Measurements from ENCODE around the gene CASP4. TPM values are rescaled to one million over a fixed set of nuclear protein-coding genes. Genes with fewer than 3 reads are reported as not detected.
A peak's percentile ranks its signal among the peaks of the same experiment; 100 is the strongest.

CASP4 gene
- total and polyA plus RNA-seq, 9 donors: 21.3 to 47.6 (median 26.1) TPM

DNA sequence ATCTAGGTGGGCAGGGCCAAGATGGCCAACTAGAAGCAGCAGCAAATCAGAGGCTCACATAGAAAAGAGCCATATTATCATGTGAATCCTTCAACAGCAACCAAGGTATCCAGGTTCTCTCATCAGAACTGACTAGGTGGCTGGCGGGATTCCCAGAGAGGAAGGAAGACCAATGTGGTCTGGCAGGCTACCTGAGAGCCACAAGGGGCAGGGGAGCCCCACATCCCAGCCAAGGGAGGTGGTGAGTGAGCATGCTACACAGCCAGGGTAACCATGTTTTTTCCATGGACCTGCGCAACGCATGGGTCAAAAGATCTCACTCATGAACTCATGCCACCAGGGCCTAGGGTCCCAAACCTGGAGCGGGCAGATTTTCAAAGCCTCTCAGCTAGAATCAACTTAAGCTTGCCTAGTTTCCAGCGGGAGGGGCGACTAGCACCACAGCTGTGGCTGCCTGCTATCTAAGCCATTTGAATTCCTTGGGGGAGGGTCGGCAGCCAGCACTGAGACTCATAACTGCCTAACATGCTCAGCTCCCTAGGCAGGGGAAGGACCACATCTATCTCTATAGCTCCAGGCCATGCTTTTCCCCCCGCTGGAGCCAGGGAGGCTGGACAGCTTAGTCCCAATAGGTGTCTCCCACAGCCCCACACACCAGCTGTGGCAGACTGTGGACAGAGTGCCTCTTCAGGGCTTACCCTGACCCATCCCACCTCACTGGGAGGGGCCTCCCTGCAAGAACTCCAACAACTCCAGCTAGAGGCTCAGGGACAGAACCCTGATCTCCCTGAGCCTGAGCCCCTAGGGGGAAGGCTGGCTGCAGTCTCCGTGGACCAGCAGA lies 41.4 kb downstream of the CASP4 start:
- peak; percentile 21 for DNase-seq
- Histone ChIP-seq H3K27ac (ENCODE audit: low read length) (no peak overlapping the region), H3K36me3 (ENCODE audit: control insufficient read depth, insufficient read depth, low read length) (no peaks in the 10 kb centered on the region), H3K27me3 (ENCODE audit: control insufficient read depth, insufficient read depth, low read length) (no peaks in the 10 kb centered on the region), H3K4me1 (ENCODE audit: control insufficient read depth, insufficient read depth, low read length) (no peaks in the 10 kb centered on the region), H3K9me3 (replicated peaks; ENCODE audit: control insufficient read depth, low read depth, low read length) (peaks cover 4% of the 10 kb centered on the region), H3K4me3 (ENCODE audit: low read length) (no peak overlapping the region)
- 76% methylated on average over 9 of the region's 9 CpGs for WGBS (ENCODE audit: insufficient coverage)

- Histone ChIP-seq H3K4me3 (ENCODE audit: low read length) (no peak overlapping the region), H3K27ac (ENCODE audit: low read length) (no peak overlapping the region), H3K36me3 (ENCODE audit: control insufficient read depth, insufficient read depth, low read length) (no peaks in the 10 kb centered on the region), H3K9me3 (replicated peaks; ENCODE audit: control insufficient read depth, low read depth, low read length) (peaks cover 4% of the 10 kb centered on the region), H3K27me3 (ENCODE audit: control insufficient read depth, insufficient read depth, low read length) (no peaks in the 10 kb centered on the region), H3K4me1 (ENCODE audit: control insufficient read depth, insufficient read depth, low read length) (no peaks in the 10 kb centered on the region)
- 91% methylated on average over 6 of the region's 6 CpGs for WGBS (ENCODE audit: insufficient coverage)
- no peak for DNase-seq
These were observed 42.5 kb downstream of the CASP4 start for GRCh38 chr11:104925850-104926249.

DNA sequence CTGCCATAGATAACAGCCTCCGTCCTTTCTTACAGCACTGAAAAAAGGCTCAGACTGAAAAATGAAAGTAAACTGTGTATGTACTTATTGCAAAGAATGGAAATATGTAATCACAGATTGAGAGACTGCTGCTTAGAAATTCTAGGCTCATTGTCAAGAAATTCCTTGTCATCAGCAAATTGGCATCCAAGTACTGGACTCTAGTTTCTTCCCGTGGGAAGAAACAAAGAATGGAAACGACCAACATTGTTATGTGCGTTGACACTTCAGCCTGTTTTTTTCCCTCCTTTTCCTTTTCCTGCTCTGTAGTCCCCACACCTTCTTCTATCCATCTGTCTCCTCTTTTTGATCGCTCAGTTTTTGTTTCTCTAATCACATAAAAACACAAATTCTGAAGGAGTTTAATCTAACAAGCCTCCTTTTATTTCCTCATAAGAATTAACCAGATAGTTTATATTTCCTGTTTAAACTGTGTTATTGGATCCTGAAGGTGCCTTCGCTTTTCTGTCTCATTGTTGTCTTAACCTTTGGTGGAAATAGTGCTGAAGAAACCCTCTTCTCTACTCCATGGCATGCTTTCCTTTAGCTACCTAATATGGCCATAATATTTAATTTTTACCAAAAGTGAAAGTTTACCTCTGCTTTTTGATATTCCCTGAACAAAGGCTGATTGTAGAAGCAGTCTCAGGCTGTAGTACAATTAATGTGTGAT lies 50.1 kb downstream of the CASP4 start:
- DNase-seq: peak; percentile 94

GRCh38 chr11:104917271-104918112 lies 50.9 kb downstream of the CASP4 start:
- DNase-seq: peak; percentile 52

More for the DNA sequence above, 50.1 kb downstream of the CASP4 start:
- H3K9me3 ChIP-seq (replicated peaks; ENCODE audit: control insufficient read depth, low read depth, low read length): no peaks in the 10 kb centered on the region
- H3K27ac ChIP-seq (ENCODE audit: low read length): peak overlapping the region; percentile 95
- WGBS (ENCODE audit: insufficient coverage): 0% methylated on average over 2 of the region's 6 CpGs
- H3K36me3 ChIP-seq (ENCODE audit: control insufficient read depth, insufficient read depth, low read length): no peaks in the 10 kb centered on the region
- peaks cover 2% of the 10 kb centered on the region for H3K4me1 ChIP-seq (ENCODE audit: control insufficient read depth, insufficient read depth, low read length)
- no peaks in the 10 kb centered on the region for H3K27me3 ChIP-seq (ENCODE audit: control insufficient read depth, insufficient read depth, low read length)
- H3K4me3 ChIP-seq (ENCODE audit: low read length): peak overlapping the region; percentile 54

GRCh38 chr11:104916442-104916841 lies 51.9 kb downstream of the CASP4 start:
- DNase-seq: peak; percentile 59
- no peaks in the 10 kb centered on the region for H3K9me3 ChIP-seq (replicated peaks; ENCODE audit: control insufficient read depth, low read depth, low read length)
- peak overlapping the region; percentile 56 for H3K27ac ChIP-seq (ENCODE audit: low read length)
- peak overlapping the region; percentile 9 for H3K4me3 ChIP-seq (ENCODE audit: low read length)
- peaks cover 2% of the 10 kb centered on the region for H3K4me1 ChIP-seq (ENCODE audit: control insufficient read depth, insufficient read depth, low read length)
- no peaks in the 10 kb centered on the region for H3K27me3 ChIP-seq (ENCODE audit: control insufficient read depth, insufficient read depth, low read length)
- H3K36me3 ChIP-seq (ENCODE audit: control insufficient read depth, insufficient read depth, low read length): no peaks in the 10 kb centered on the region

More at GRCh38 chr11:104917271-104918112, 50.9 kb downstream of the CASP4 start:
- Histone ChIP-seq H3K4me3 (ENCODE audit: low read length) (peak overlapping the region; percentile 54), H3K27me3 (ENCODE audit: control insufficient read depth, insufficient read depth, low read length) (no peaks in the 10 kb centered on the region), H3K4me1 (ENCODE audit: control insufficient read depth, insufficient read depth, low read length) (peaks cover 2% of the 10 kb centered on the region), H3K27ac (ENCODE audit: low read length) (peak overlapping the region; percentile 95), H3K36me3 (ENCODE audit: control insufficient read depth, insufficient read depth, low read length) (no peaks in the 10 kb centered on the region), H3K9me3 (replicated peaks; ENCODE audit: control insufficient read depth, low read depth, low read length) (no peaks in the 10 kb centered on the region)
- WGBS (ENCODE audit: insufficient coverage): 20% methylated on average over 1 of the region's 4 CpGs

- H3K4me3 ChIP-seq (ENCODE audit: low read length): no peak overlapping the region
- peaks cover 5% of the 10 kb centered on the region for H3K36me3 ChIP-seq (ENCODE audit: control insufficient read depth, insufficient read depth, low read length)
- no peaks in the 10 kb centered on the region for H3K27me3 ChIP-seq (ENCODE audit: control insufficient read depth, insufficient read depth, low read length)
- peaks cover 2% of the 10 kb centered on the region for H3K4me1 ChIP-seq (ENCODE audit: control insufficient read depth, insufficient read depth, low read length)
- no peak overlapping the region for H3K27ac ChIP-seq (ENCODE audit: low read length)
- DNase-seq: no peak
- WGBS (ENCODE audit: insufficient coverage): no CpG with 5 or more reads among the region's 3 CpGs
- H3K9me3 ChIP-seq (replicated peaks; ENCODE audit: control insufficient read depth, low read depth, low read length): no peaks in the 10 kb centered on the region
These were observed 56.3 kb downstream of the CASP4 start for GRCh38 chr11:104912102-104912501.

- Histone ChIP-seq H3K9me3 (replicated peaks; ENCODE audit: control insufficient read depth, low read depth, low read length) (no peaks in the 10 kb centered on the region), H3K4me1 (ENCODE audit: control insufficient read depth, insufficient read depth, low read length) (no peaks in the 10 kb centered on the region), H3K36me3 (ENCODE audit: control insufficient read depth, insufficient read depth, low read length) (peaks cover 5% of the 10 kb centered on the region), H3K27ac (ENCODE audit: low read length) (no peak overlapping the region), H3K27me3 (ENCODE audit: control insufficient read depth, insufficient read depth, low read length) (no peaks in the 10 kb centered on the region), H3K4me3 (ENCODE audit: low read length) (no peak overlapping the region)
- no peak for DNase-seq
- WGBS (ENCODE audit: insufficient coverage): 78% methylated on average over 2 of the region's 3 CpGs
These were observed 60.2 kb downstream of the CASP4 start for GRCh38 chr11:104908186-104908531.

- DNase-seq: no peak
- 28% methylated on average over 4 of the region's 7 CpGs for WGBS (ENCODE audit: insufficient coverage)
- no peak overlapping the region for H3K27ac ChIP-seq (ENCODE audit: low read length)
- no peaks in the 10 kb centered on the region for H3K4me1 ChIP-seq (ENCODE audit: control insufficient read depth, insufficient read depth, low read length)
- no peak overlapping the region for H3K4me3 ChIP-seq (ENCODE audit: low read length)
- H3K9me3 ChIP-seq (replicated peaks; ENCODE audit: control insufficient read depth, low read depth, low read length): no peaks in the 10 kb centered on the region
- H3K36me3 ChIP-seq (ENCODE audit: control insufficient read depth, insufficient read depth, low read length): peaks cover 5% of the 10 kb centered on the region
- no peaks in the 10 kb centered on the region for H3K27me3 ChIP-seq (ENCODE audit: control insufficient read depth, insufficient read depth, low read length)
These were observed 60.7 kb downstream of the CASP4 start for GRCh38 chr11:104907521-104908185.

DNA sequence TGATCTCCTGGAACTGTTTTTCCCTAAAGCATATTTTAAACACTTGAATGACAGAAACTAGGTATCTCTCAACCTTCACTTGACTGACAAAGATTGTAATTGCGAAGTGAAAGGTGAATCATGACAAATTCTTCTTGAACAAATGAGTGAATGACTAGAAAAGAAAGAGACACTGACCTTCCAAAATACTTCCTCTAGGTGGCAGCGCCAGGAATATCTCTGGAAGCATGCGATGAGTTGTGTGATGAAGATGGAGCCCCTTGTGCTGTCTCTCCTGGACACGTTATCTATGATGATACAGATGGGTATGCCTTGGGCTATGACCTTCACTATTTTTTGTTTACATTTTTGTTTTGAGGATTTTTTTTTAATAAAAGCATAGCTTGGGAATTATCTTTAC lies 63.1 kb downstream of the CASP4 start:
- no CpG with 5 or more reads among the region's 4 CpGs for WGBS (ENCODE audit: insufficient coverage)
- H3K27ac ChIP-seq (ENCODE audit: low read length): no peak overlapping the region
- no peak for DNase-seq

More for the DNA sequence above, 63.1 kb downstream of the CASP4 start:
- Histone ChIP-seq H3K27me3 (ENCODE audit: control insufficient read depth, insufficient read depth, low read length) (no peaks in the 10 kb centered on the region), H3K36me3 (ENCODE audit: control insufficient read depth, insufficient read depth, low read length) (peaks cover 5% of the 10 kb centered on the region), H3K9me3 (replicated peaks; ENCODE audit: control insufficient read depth, low read depth, low read length) (no peaks in the 10 kb centered on the region), H3K4me3 (ENCODE audit: low read length) (no peak overlapping the region), H3K4me1 (ENCODE audit: control insufficient read depth, insufficient read depth, low read length) (no peaks in the 10 kb centered on the region)
